Renal cortex interstitium (tissue), 11 donors: ENCODE measurements around the gene GARNL3. TPM values are rescaled to one million over a fixed set of nuclear protein-coding genes. Genes with fewer than 3 reads are reported as not detected.

Source experiments
- DNase-seq, 11 donors: peaks; one replicate each; pipeline ENCODE4 v3.0.0-alpha.2; 2013; ENCODE audit warnings: low read depth in 9 of 11, low spot score in 4 of 11; ENCODE audit errors: extremely low read depth in 1 of 11
- polyA plus RNA-seq, 3 donors: library from polyadenylated mRNA; unstranded; fragments of 120-200 nt; gene quantifications; one replicate each; pipeline ENCODE4 v1.2.1, GENCODE V29; 2013; ENCODE audit not compliant: insufficient read length in 3 of 3

GARNL3 gene
- polyA plus RNA-seq, 3 donors, result 13.9 to 18.1 (median 16.1) TPM

- DNase-seq, result no peak
Measured at GRCh38 chr9:127293767-127294166, 29.2 kb downstream of the GARNL3 start.

DNA sequence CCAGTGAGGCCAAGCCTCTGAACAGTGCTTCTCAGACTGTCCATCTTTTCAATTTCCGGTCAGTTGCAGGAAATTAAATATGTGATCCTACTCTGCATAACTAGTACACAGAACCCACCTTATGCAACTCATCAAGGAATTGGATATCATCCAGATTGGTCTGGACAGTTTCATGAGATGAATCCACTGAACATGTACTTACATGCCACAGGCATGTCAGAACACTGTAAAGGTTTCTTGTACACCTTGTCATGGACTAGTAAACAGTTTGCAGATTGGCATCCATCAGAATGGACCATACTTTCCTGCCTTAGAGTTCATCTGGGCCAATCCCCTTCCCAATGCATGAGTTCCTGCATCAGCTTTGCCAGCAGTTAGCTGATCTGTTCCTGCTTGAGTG lies 30.4 kb downstream of the GARNL3 start:
- no peak for DNase-seq

- no peak for DNase-seq
Measured at GRCh38 chr9:127300886-127301447, 36.4 kb downstream of the GARNL3 start.

DNA sequence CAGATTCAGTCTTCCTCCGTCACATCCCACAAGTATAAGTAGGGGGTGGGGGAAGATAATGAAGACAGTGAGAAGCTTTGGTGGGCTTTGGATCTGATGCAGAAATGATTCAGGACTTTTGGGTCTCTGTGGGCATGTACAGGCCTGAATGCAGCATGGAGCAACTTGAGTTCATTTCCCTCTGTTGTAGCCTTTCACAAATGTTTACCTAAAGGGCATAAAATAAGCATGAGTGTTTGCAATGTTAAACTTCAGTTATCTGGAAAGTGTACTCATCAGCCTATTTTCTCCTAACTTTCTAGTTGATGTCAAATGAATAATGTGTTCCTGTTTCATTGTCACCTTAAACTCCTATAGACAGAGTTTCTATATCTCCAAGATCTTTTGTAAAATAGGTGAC lies 39.3 kb downstream of the GARNL3 start:
- no peak for DNase-seq

DNA sequence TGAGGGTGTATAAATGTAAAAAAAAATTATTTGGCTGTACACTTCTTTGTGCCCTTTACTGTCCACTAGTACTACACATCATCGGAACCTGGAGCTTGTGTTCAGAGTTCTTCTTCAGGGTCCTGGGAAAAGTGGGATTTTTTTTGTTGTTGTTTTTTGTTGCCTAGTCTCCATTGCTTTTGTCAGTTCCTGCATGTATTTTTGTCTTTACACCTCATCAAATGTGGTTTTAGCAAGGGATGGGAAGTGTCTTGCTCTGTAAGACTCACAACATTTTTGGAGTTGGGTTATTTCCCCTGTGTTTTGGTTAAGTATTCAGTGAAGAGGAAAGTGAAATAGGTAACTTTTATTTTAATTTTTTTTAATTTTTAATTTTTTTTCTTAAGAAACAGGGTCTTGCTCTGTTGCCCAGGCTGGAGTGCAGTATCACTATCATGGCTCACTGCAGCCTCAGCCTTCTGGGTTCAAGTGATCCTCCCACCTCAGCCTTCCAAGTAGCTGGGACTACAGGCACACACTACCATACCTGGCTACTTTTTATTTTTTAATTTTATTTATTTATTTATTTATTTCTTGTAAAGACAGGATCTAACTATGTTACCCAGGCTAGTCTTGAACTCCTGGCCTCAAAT lies 40.7 kb downstream of the GARNL3 start:
- DNase-seq, result no peak

GRCh38 chr9:127305838-127306226 lies 41.3 kb downstream of the GARNL3 start:
- no peak for DNase-seq

GRCh38 chr9:127307802-127308201 lies 43.2 kb downstream of the GARNL3 start:
- no peak for DNase-seq

- DNase-seq, result no peak
Measured at GRCh38 chr9:127308652-127309434, 44.3 kb downstream of the GARNL3 start.

- DNase-seq, result no peak
Measured at GRCh38 chr9:127309715-127310114, 45.1 kb downstream of the GARNL3 start.

GRCh38 chr9:127311239-127311741 lies 46.7 kb downstream of the GARNL3 start:
- peak in 1 of 11 donors; percentile 9 for DNase-seq

- DNase-seq, result no peak
Measured at GRCh38 chr9:127313042-127313560, 48.5 kb downstream of the GARNL3 start.

- DNase-seq, result no peak
Measured at GRCh38 chr9:127314911-127315310, 50.3 kb downstream of the GARNL3 start.

DNA sequence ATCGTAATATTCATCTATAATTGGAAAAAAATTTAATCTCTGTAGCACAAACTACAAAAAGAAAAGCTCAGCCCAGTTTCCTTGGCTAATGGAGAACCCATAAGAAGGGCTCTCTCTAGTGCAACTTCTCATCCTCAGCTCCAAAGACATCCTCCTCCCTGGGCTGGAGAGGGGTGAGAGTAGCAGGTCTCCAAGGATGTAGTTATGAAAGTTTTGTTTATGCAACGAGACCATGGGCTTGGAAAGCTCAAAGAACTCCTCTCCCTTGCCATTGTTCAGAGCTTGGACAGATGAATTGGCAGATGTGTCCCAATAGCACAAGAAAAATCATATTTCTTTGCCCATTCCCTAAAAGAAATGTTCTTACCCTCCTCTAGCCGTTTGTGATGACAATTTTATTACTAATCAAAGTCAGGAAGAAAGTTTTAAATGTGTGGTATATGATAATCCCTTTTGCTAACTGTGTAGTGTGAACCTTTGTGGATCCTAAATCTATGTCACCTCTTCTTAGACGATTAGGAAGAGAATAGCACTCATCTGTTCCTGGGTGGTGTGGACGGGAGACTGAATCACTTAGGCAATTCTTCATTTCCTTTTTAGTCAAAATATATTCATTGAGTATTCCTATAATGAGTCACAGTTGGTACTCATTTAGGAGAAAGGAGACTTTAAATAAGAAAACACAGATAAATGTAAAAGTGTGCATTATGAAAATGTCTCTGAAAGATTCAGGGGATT lies 52.2 kb downstream of the GARNL3 start:
- no peak for DNase-seq

- no peak for DNase-seq
Measured at GRCh38 chr9:127318651-127319167, 54.1 kb downstream of the GARNL3 start.

DNA sequence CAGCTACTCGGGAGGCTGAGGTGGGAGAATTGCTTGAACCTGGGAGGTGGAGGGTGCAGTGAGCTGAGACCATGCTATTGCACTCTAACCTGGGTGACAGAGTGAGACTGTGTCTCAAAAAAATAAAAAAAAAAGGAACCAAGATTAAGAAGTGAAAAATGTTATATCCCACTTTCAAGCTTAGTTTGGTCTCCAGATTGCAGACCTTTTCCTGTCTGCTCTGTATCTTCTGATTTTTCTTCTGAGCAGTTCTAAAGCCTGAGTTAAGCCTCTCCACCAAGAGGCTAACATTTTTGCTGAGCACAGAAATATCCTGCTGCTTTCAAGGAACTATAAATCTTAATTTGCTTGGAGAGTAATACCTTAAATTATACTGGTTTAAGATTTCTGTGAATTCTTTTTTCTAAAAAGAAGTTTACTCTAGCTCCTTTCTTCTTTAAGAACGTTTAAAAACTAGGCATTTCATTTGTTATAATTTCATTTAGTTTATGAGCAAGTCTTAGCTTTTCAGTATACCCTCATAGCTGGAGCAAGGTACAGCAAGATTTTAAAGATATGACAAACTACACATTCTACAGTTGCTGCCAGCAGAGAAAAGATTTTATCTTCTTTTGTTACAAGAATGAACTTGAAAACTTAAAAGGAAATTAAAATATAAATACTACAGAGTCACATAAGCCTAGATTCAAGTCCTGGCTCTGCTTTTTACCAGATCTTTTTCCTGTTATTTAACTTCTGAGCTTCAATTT lies 55.0 kb downstream of the GARNL3 start:
- no peak for DNase-seq

GRCh38 chr9:127320115-127320378 lies 55.5 kb downstream of the GARNL3 start:
- no peak for DNase-seq

DNA sequence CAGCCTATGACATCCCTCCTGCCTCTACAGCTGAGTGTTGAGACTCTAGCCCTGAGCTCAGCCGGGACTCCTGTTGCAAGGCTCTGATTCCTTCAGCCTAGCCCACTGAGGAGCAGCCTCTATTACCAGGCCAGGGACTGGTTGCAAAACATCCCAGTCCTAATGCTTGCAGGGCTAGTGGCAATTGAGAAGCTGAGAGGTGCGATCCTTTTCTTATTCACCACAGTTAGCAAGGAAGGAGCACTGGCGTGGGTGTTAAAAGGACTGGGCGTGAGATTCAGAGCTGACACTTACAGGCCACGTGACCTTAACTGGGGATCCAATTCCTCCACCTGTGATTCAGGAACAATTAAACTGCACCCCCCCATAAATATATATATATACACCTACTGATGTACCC lies 58.8 kb downstream of the GARNL3 start:
- DNase-seq, result no peak

DNA sequence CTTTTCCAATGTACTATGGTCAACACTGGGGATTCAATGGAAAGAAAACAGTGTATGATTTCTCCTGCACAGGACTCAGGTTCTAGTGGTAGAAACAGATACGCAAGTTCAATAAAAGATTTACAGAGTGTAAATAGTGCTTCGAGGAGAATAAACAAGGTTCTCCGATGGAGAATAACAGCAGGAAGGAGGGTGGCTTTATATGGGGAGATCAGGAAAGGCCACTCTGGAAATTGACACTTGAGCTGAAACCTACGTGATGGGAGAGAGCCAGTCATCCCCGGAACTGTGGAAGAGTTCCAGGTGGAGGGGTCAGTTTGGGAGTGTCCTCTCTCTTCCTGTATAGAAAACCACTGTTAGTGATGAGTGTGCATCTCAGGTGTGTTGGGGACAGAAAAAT lies 65.9 kb downstream of the GARNL3 start:
- no peak for DNase-seq
